ENCODE data around the gene PDE6A. TPM values are rescaled to one million over a fixed set of nuclear protein-coding genes. Genes with fewer than 3 reads are reported as not detected.

Gene PDE6A
- total RNA-seq, 2 experiments from 2014 or later = not detected

GRCh38 chr5:149837680-149838269 is 106.8 kb downstream of the PDE6A start:
- no TSS peak for BruUV-seq (replicated peaks)
- no peaks in the 10 kb centered on the region for H4K20me1 ChIP-seq (ENCODE audit: insufficient read depth, low read length)

GRCh38 chr5:149836451-149837139 is 108.0 kb downstream of the PDE6A start:
- TF ChIP-seq CTCF (conservative IDR thresholded peaks at IDR 0.05; ENCODE audit: low read length) (no peak), EZH2phosphoT487 (IDR thresholded peaks at IDR 0.05; ENCODE audit: borderline replicate concordance, low read depth, low read length) (no peak)
- DNase-seq (ENCODE audit: low spot score) = no peak
- no peaks in the 10 kb centered on the region for H3K4me1 ChIP-seq (ENCODE audit: insufficient read depth, low read length, poor library complexity, severe bottlenecking)
- no peaks in the 10 kb centered on the region for H3K9me2 ChIP-seq (ENCODE audit: insufficient read depth, low read length)
- H3K79me2 ChIP-seq (ENCODE audit: insufficient read depth, low read depth, low read length) = no peaks in the 10 kb centered on the region
- H3K4me3 ChIP-seq (ENCODE audit: low read depth, low read length, poor library complexity, severe bottlenecking) = no peak overlapping the region
- no peaks in the 10 kb centered on the region for H4K20me1 ChIP-seq (ENCODE audit: insufficient read depth, low read length)
- ChIA-PET CTCF (ENCODE audit: unreplicated experiment) (interaction anchor here (0.6 kb wide), 1 partner anchor 14 kb away, joined by 4 read pairs; no protein-coding TSS in a partner anchor), POLR2A (interaction anchor here (0.7 kb wide), 1 partner anchor 419 kb away, joined by 3 read pairs; no protein-coding TSS in a partner anchor)
- intact Hi-C loops (cut with micrococcal nuclease; ENCODE audit: unreplicated experiment) = loop anchor here (10.0 kb wide), 1 partner anchor 128 kb away; the partner anchor contains the start of gene SLC26A2
- no peak overlapping the region for H3K27ac ChIP-seq (ENCODE audit: low read depth, low read length, poor library complexity, severe bottlenecking)
- H3K4me2 ChIP-seq (ENCODE audit: low read length) = no peak overlapping the region
- no peaks in the 10 kb centered on the region for H3K9me3 ChIP-seq (ENCODE audit: low read length)
- BruUV-seq (replicated peaks) = no TSS peak
- H3K36me3 ChIP-seq (ENCODE audit: insufficient read depth, low read length) = peaks cover 15% of the 10 kb centered on the region; the same call in 1 of the 2 replicates
- H2AFZ ChIP-seq (ENCODE audit: low read length) = no peak overlapping the region

More at GRCh38 chr5:149837680-149838269, 106.8 kb downstream of the PDE6A start:
- H3K4me3 ChIP-seq (ENCODE audit: low read depth, low read length, poor library complexity, severe bottlenecking) = no peak overlapping the region
- no peak overlapping the region for H3K4me2 ChIP-seq (ENCODE audit: low read length)
- H3K27ac ChIP-seq (ENCODE audit: low read depth, low read length, poor library complexity, severe bottlenecking) = no peak overlapping the region
- no peaks in the 10 kb centered on the region for H3K9me3 ChIP-seq (ENCODE audit: low read length)
- no peaks in the 10 kb centered on the region for H3K79me2 ChIP-seq (ENCODE audit: insufficient read depth, low read depth, low read length)
- no peak overlapping the region for H2AFZ ChIP-seq (ENCODE audit: low read length)
- no peaks in the 10 kb centered on the region for H3K4me1 ChIP-seq (ENCODE audit: insufficient read depth, low read length, poor library complexity, severe bottlenecking)
- ChIA-PET CTCF (ENCODE audit: unreplicated experiment) (no interaction called here), POLR2A (interaction anchor here (0.7 kb wide), 1 partner anchor 138 kb away, joined by 5 read pairs; no protein-coding TSS in a partner anchor)
- DNase-seq (ENCODE audit: low spot score) = peak; percentile 37
- H3K36me3 ChIP-seq (ENCODE audit: insufficient read depth, low read length) = peaks cover 17% of the 10 kb centered on the region; the same call in 1 of the 2 replicates
- no peaks in the 10 kb centered on the region for H3K9me2 ChIP-seq (ENCODE audit: insufficient read depth, low read length)
- intact Hi-C loops (cut with micrococcal nuclease; ENCODE audit: unreplicated experiment) = loop anchor here (10.0 kb wide), 1 partner anchor 127 kb away; the partner anchor contains the start of gene SLC26A2
- TF ChIP-seq CTCF (conservative IDR thresholded peaks at IDR 0.05; ENCODE audit: low read length) (peak; percentile 65), EZH2phosphoT487 (IDR thresholded peaks at IDR 0.05; ENCODE audit: borderline replicate concordance, low read depth, low read length) (no peak)

Data from OCI-LY7 (cell line).